Measurements from ENCODE around the gene ABCA13.

ABCA13 gene

GRCh38 chr7:48384180-48384752 lies 213.0 kb downstream of the ABCA13 start:
- no peak overlapping the region for H3K27ac ChIP-seq (ENCODE audit: insufficient read depth, low read depth, low read length, poor library complexity, severe bottlenecking)
- 95 to 96% methylated on average over 6 of the region's 6 CpGs for WGBS, 2 experiments
- H3K9me3 ChIP-seq (ENCODE audit: control insufficient read depth, low read length), result no peaks in the 10 kb centered on the region
- H3K4me1 ChIP-seq (ENCODE audit: control insufficient read depth, insufficient read depth, low read length), result no peaks in the 10 kb centered on the region
- H3K4me3 ChIP-seq (ENCODE audit: insufficient read depth, low read depth, low read length), result no peak overlapping the region
- H3K36me3 ChIP-seq (ENCODE audit: control insufficient read depth, insufficient read depth, low read length), result no peaks in the 10 kb centered on the region
- H3K27me3 ChIP-seq (ENCODE audit: control insufficient read depth, insufficient read depth, low read length, poor library complexity, severe bottlenecking), result no peaks in the 10 kb centered on the region

- H3K36me3 ChIP-seq (ENCODE audit: control insufficient read depth, insufficient read depth, low read length), result no peaks in the 10 kb centered on the region
- H3K4me3 ChIP-seq (ENCODE audit: insufficient read depth, low read depth, low read length), result no peak overlapping the region
- no peak overlapping the region for H3K27ac ChIP-seq (ENCODE audit: insufficient read depth, low read depth, low read length, poor library complexity, severe bottlenecking)
- no peaks in the 10 kb centered on the region for H3K27me3 ChIP-seq (ENCODE audit: control insufficient read depth, insufficient read depth, low read length, poor library complexity, severe bottlenecking)
- 96 to 100% methylated on average over 2 of the region's 2 CpGs for WGBS, 2 experiments
- no peaks in the 10 kb centered on the region for H3K4me1 ChIP-seq (ENCODE audit: control insufficient read depth, insufficient read depth, low read length)
- no peaks in the 10 kb centered on the region for H3K9me3 ChIP-seq (ENCODE audit: control insufficient read depth, low read length)
Observed at GRCh38 chr7:48387932-48388331, 216.7 kb downstream of the ABCA13 start.

GRCh38 chr7:48388911-48389310 lies 217.7 kb downstream of the ABCA13 start:
- 91 to 95% methylated on average over 4 of the region's 4 CpGs for WGBS, 2 experiments
- Histone ChIP-seq H3K27ac (ENCODE audit: insufficient read depth, low read depth, low read length, poor library complexity, severe bottlenecking) (no peak overlapping the region), H3K9me3 (ENCODE audit: control insufficient read depth, low read length) (no peaks in the 10 kb centered on the region), H3K4me3 (ENCODE audit: insufficient read depth, low read depth, low read length) (no peak overlapping the region), H3K36me3 (ENCODE audit: control insufficient read depth, insufficient read depth, low read length) (no peaks in the 10 kb centered on the region), H3K4me1 (ENCODE audit: control insufficient read depth, insufficient read depth, low read length) (no peaks in the 10 kb centered on the region), H3K27me3 (ENCODE audit: control insufficient read depth, insufficient read depth, low read length, poor library complexity, severe bottlenecking) (no peaks in the 10 kb centered on the region)

- no peaks in the 10 kb centered on the region for H3K27me3 ChIP-seq (ENCODE audit: control insufficient read depth, insufficient read depth, low read length, poor library complexity, severe bottlenecking)
- H3K4me1 ChIP-seq (ENCODE audit: control insufficient read depth, insufficient read depth, low read length), result no peaks in the 10 kb centered on the region
- no peak overlapping the region for H3K27ac ChIP-seq (ENCODE audit: insufficient read depth, low read depth, low read length, poor library complexity, severe bottlenecking)
- H3K36me3 ChIP-seq (ENCODE audit: control insufficient read depth, insufficient read depth, low read length), result no peaks in the 10 kb centered on the region
- no peaks in the 10 kb centered on the region for H3K9me3 ChIP-seq (ENCODE audit: control insufficient read depth, low read length)
- WGBS, 2 experiments, result 78 to 100% methylated on average over 1 to 2 of the region's 2 CpGs
- H3K4me3 ChIP-seq (ENCODE audit: insufficient read depth, low read depth, low read length), result no peak overlapping the region
Observed at GRCh38 chr7:48389977-48390376, 218.7 kb downstream of the ABCA13 start.

GRCh38 chr7:48390388-48391327 lies 219.4 kb downstream of the ABCA13 start:
- Histone ChIP-seq H3K36me3 (ENCODE audit: control insufficient read depth, insufficient read depth, low read length) (no peaks in the 10 kb centered on the region), H3K9me3 (ENCODE audit: control insufficient read depth, low read length) (no peaks in the 10 kb centered on the region), H3K27ac (ENCODE audit: insufficient read depth, low read depth, low read length, poor library complexity, severe bottlenecking) (no peak overlapping the region), H3K4me3 (ENCODE audit: insufficient read depth, low read depth, low read length) (no peak overlapping the region), H3K27me3 (ENCODE audit: control insufficient read depth, insufficient read depth, low read length, poor library complexity, severe bottlenecking) (no peaks in the 10 kb centered on the region), H3K4me1 (ENCODE audit: control insufficient read depth, insufficient read depth, low read length) (no peaks in the 10 kb centered on the region)
- 96 to 97% methylated on average over 6 of the region's 6 CpGs for WGBS, 2 experiments

GRCh38 chr7:48398191-48398590 lies 226.9 kb downstream of the ABCA13 start:
- H3K27ac ChIP-seq (ENCODE audit: insufficient read depth, low read depth, low read length, poor library complexity, severe bottlenecking), result no peak overlapping the region
- H3K4me3 ChIP-seq (ENCODE audit: insufficient read depth, low read depth, low read length), result no peak overlapping the region
- peaks cover 2% of the 10 kb centered on the region for H3K4me1 ChIP-seq (ENCODE audit: control insufficient read depth, insufficient read depth, low read length)
- H3K9me3 ChIP-seq (ENCODE audit: control insufficient read depth, low read length), result no peaks in the 10 kb centered on the region
- no peaks in the 10 kb centered on the region for H3K36me3 ChIP-seq (ENCODE audit: control insufficient read depth, insufficient read depth, low read length)
- no peaks in the 10 kb centered on the region for H3K27me3 ChIP-seq (ENCODE audit: control insufficient read depth, insufficient read depth, low read length, poor library complexity, severe bottlenecking)
- WGBS, 2 experiments, result 100% methylated on average over 2 of the region's 2 CpGs

- Histone ChIP-seq H3K4me1 (ENCODE audit: control insufficient read depth, insufficient read depth, low read length) (peaks cover 2% of the 10 kb centered on the region), H3K9me3 (ENCODE audit: control insufficient read depth, low read length) (no peaks in the 10 kb centered on the region), H3K27me3 (ENCODE audit: control insufficient read depth, insufficient read depth, low read length, poor library complexity, severe bottlenecking) (no peaks in the 10 kb centered on the region), H3K27ac (ENCODE audit: insufficient read depth, low read depth, low read length, poor library complexity, severe bottlenecking) (no peak overlapping the region), H3K36me3 (ENCODE audit: control insufficient read depth, insufficient read depth, low read length) (no peaks in the 10 kb centered on the region), H3K4me3 (ENCODE audit: insufficient read depth, low read depth, low read length) (no peak overlapping the region)
- WGBS, 2 experiments, result 87% methylated on average over 1 of the region's 1 CpG
Observed at GRCh38 chr7:48402721-48403120, 231.5 kb downstream of the ABCA13 start.

- no peaks in the 10 kb centered on the region for H3K36me3 ChIP-seq (ENCODE audit: control insufficient read depth, insufficient read depth, low read length)
- H3K4me3 ChIP-seq (ENCODE audit: insufficient read depth, low read depth, low read length), result no peak overlapping the region
- 85 to 86% methylated on average over 4 of the region's 4 CpGs for WGBS, 2 experiments
- no peaks in the 10 kb centered on the region for H3K4me1 ChIP-seq (ENCODE audit: control insufficient read depth, insufficient read depth, low read length)
- H3K27me3 ChIP-seq (ENCODE audit: control insufficient read depth, insufficient read depth, low read length, poor library complexity, severe bottlenecking), result no peaks in the 10 kb centered on the region
- no peaks in the 10 kb centered on the region for H3K9me3 ChIP-seq (ENCODE audit: control insufficient read depth, low read length)
- no peak overlapping the region for H3K27ac ChIP-seq (ENCODE audit: insufficient read depth, low read depth, low read length, poor library complexity, severe bottlenecking)
Observed at GRCh38 chr7:48408731-48409130, 237.5 kb downstream of the ABCA13 start.

GRCh38 chr7:48411619-48412018 lies 240.4 kb downstream of the ABCA13 start:
- H3K9me3 ChIP-seq (ENCODE audit: control insufficient read depth, low read length), result no peaks in the 10 kb centered on the region
- no peak overlapping the region for H3K4me3 ChIP-seq (ENCODE audit: insufficient read depth, low read depth, low read length)
- H3K27ac ChIP-seq (ENCODE audit: insufficient read depth, low read depth, low read length, poor library complexity, severe bottlenecking), result no peak overlapping the region
- no peaks in the 10 kb centered on the region for H3K36me3 ChIP-seq (ENCODE audit: control insufficient read depth, insufficient read depth, low read length)
- H3K27me3 ChIP-seq (ENCODE audit: control insufficient read depth, insufficient read depth, low read length, poor library complexity, severe bottlenecking), result no peaks in the 10 kb centered on the region
- 87% methylated on average over 5 of the region's 5 CpGs for WGBS, 2 experiments
- H3K4me1 ChIP-seq (ENCODE audit: control insufficient read depth, insufficient read depth, low read length), result no peaks in the 10 kb centered on the region

GRCh38 chr7:48414011-48414732 lies 242.9 kb downstream of the ABCA13 start:
- H3K36me3 ChIP-seq (ENCODE audit: control insufficient read depth, insufficient read depth, low read length), result no peaks in the 10 kb centered on the region
- no peaks in the 10 kb centered on the region for H3K9me3 ChIP-seq (ENCODE audit: control insufficient read depth, low read length)
- 84 to 85% methylated on average over 10 of the region's 10 CpGs for WGBS, 2 experiments
- no peak overlapping the region for H3K4me3 ChIP-seq (ENCODE audit: insufficient read depth, low read depth, low read length)
- no peaks in the 10 kb centered on the region for H3K27me3 ChIP-seq (ENCODE audit: control insufficient read depth, insufficient read depth, low read length, poor library complexity, severe bottlenecking)
- no peak overlapping the region for H3K27ac ChIP-seq (ENCODE audit: insufficient read depth, low read depth, low read length, poor library complexity, severe bottlenecking)
- no peaks in the 10 kb centered on the region for H3K4me1 ChIP-seq (ENCODE audit: control insufficient read depth, insufficient read depth, low read length)
